ENCODE measurements around the gene RABGAP1L.
A peak's percentile ranks its signal among the peaks of the same experiment; 100 is the strongest.
"Not testable (repeated sequence)": the region's sequence is repeated elsewhere in the genome, so short reads cannot be mapped to it uniquely, and the experiment has no call there.

Gene RABGAP1L

GRCh38 chr1:175003521-175003920 is 844.2 kb downstream of the RABGAP1L start:
- DNase-seq: no peak

- peak; percentile 9 for DNase-seq
Observed at GRCh38 chr1:175005085-175005783, 845.9 kb downstream of the RABGAP1L start.

GRCh38 chr1:175009532-175009931 is 850.2 kb downstream of the RABGAP1L start:
- no peak for DNase-seq

- DNase-seq: no peak
Observed at GRCh38 chr1:175013445-175013844, 854.1 kb downstream of the RABGAP1L start.

- DNase-seq: peak; percentile 80
Observed at GRCh38 chr1:175015243-175015642, 855.9 kb downstream of the RABGAP1L start.

- DNase-seq: no peak
Observed at GRCh38 chr1:175019524-175019923, 860.2 kb downstream of the RABGAP1L start.

GRCh38 chr1:175023043-175023921 is 864.0 kb downstream of the RABGAP1L start, which contains the start of gene MRPS14:
TSS of gene MRPS14 (minus strand) at chr1:175023425. CDS start at chr1:175023408, 17 bp downstream.
- peak; percentile 99 for DNase-seq

- not testable (repeated sequence) for DNase-seq
Observed at GRCh38 chr1:175023922-175024242, 864.6 kb downstream of the RABGAP1L start.

GRCh38 chr1:175024773-175025172 is 865.5 kb downstream of the RABGAP1L start:
- no peak for DNase-seq

GRCh38 chr1:175033953-175034352 is 874.6 kb downstream of the RABGAP1L start:
- DNase-seq: no peak

GRCh38 chr1:175034775-175035174 is 875.5 kb downstream of the RABGAP1L start:
- no peak for DNase-seq

- DNase-seq: no peak
Observed at GRCh38 chr1:175035865-175036264, 876.5 kb downstream of the RABGAP1L start.

GRCh38 chr1:175036476-175036875 is 877.2 kb downstream of the RABGAP1L start:
- no peak for DNase-seq

- DNase-seq: no peak
Observed at GRCh38 chr1:175037416-175037815, 878.1 kb downstream of the RABGAP1L start.

- DNase-seq: no peak
Observed at GRCh38 chr1:175040324-175040879, 881.1 kb downstream of the RABGAP1L start.

- DNase-seq: no peak
Observed at GRCh38 chr1:175042650-175043049, 883.3 kb downstream of the RABGAP1L start.

- no peak for DNase-seq
Observed at GRCh38 chr1:175043824-175044223, 884.5 kb downstream of the RABGAP1L start.

GRCh38 chr1:175044591-175044990 is 885.3 kb downstream of the RABGAP1L start:
- not testable (repeated sequence) for DNase-seq

Measured in fibroblast of skin of abdomen (primary cell).